ENCODE results near the gene KYAT1.

KYAT1 gene

DNA sequence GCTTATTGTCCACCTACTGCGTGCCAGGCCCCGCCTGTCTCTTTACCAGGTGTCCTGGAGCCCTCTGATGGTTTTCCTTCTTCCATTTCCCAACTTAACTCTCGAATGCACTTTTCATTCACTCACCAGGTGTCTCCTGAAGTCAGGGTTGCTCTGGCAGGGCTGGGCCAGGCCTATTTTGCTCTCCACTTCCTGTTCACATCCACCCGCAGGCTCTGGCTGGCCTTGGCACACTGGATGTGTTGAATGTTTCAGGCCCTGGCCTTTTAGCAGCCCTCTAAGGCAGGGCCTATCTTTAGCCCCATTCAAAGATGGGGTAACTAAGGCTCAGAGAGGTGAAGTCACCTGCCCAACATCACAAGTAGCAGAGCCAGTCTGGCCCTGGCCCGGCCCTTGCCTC is 16.6 kb upstream of the KYAT1 start:
- ChIA-PET POLR2A (no interaction called here), CTCF (interaction anchor here (1.4 kb wide), 1 partner anchor 29 kb away, joined by 5 read pairs; no protein-coding TSS in a partner anchor)
- TF ChIP-seq, protein P1, sequence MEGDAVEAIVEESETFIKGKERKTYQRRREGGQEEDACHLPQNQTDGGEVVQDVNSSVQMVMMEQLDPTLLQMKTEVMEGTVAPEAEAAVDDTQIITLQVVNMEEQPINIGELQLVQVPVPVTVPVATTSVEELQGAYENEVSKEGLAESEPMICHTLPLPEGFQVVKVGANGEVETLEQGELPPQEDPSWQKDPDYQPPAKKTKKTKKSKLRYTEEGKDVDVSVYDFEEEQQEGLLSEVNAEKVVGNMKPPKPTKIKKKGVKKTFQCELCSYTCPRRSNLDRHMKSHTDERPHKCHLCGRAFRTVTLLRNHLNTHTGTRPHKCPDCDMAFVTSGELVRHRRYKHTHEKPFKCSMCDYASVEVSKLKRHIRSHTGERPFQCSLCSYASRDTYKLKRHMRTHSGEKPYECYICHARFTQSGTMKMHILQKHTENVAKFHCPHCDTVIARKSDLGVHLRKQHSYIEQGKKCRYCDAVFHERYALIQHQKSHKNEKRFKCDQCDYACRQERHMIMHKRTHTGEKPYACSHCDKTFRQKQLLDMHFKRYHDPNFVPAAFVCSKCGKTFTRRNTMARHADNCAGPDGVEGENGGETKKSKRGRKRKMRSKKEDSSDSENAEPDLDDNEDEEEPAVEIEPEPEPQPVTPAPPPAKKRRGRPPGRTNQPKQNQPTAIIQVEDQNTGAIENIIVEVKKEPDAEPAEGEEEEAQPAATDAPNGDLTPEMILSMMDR (IDR thresholded peaks at IDR 0.05; ENCODE audit: control extremely low read depth, extremely low read depth, low read depth, missing control alignments), result no peak
- no peak for DNase-seq (ENCODE audit: extremely low spot score)

DNA sequence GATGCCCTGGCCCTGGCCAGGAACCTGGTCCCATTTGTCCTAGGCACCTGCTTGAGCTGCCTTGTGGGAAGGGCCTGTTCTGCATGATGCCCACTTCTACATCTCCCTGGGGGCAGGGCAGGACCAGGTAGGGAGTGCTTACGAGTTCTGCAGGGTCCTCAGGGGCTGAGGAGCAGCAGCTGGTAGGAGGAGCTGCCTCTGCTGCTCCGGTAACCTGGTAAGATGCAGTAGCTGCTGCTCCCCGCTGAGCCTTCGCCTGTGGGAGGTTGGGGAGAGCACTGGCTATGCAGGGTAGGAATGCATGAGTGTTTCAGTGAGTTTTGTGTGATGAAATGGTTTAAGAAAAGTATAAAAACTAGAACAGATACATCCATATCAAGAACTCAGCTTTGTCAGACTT is 13.8 kb upstream of the KYAT1 start:
- TF ChIP-seq, protein P1 (IDR thresholded peaks at IDR 0.05; ENCODE audit: control extremely low read depth, extremely low read depth, low read depth, missing control alignments), result no peak
- no peak for DNase-seq (ENCODE audit: extremely low spot score)
- CTCF ChIA-PET, result interaction anchor here (1.5 kb wide), 1 partner anchor 33 kb away, joined by 7 read pairs; no protein-coding TSS in a partner anchor
- POLR2A ChIA-PET, result no interaction called here

DNA sequence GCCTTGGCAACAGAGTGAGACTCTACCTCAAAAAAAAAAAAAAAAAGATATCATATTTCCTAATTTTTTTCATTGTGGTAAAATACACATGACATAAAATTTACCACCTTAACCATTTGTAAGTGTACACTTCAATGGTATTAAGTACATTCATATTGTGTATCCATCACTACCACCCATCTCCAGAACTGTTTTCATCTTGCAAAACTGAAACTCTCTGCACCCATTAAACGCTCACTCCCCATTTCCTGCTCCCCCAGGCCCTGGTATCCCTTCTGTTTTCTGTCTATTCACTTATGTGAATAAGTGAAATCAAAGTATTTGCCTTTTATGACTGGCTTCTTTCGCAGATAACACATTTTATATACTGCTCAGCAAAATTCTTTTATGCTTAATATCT is 13.0 kb upstream of the KYAT1 start:
- POLR2A ChIA-PET, result no interaction called here
- CTCF ChIA-PET, result interaction anchor here (1.5 kb wide), 1 partner anchor 34 kb away, joined by 7 read pairs; no protein-coding TSS in a partner anchor
- no peak for DNase-seq (ENCODE audit: extremely low spot score)
- TF ChIP-seq, protein P1 (IDR thresholded peaks at IDR 0.05; ENCODE audit: control extremely low read depth, extremely low read depth, low read depth, missing control alignments), result no peak

DNA sequence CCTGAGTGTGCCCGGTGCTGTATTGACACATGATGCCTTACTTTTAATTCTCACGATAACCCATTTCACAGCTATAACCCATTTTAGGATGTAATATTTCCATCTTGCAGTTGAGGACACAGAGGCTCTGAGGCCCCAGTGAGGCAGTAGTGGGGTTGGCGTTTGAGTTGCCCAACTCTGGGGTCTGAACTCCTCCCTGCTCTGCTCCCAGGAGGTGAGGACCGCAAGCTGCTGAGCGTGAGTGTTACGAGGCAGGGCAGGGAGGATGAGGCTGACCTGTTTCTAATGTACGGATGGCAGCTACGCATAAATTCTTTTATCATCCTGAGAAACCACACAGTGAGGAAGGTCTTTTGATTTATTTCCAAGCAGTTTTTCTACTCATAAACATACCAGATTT is 11.6 kb upstream of the KYAT1 start:
- POLR2A ChIA-PET, result no interaction called here
- TF ChIP-seq, protein P1 (IDR thresholded peaks at IDR 0.05; ENCODE audit: control extremely low read depth, extremely low read depth, low read depth, missing control alignments), result no peak
- CTCF ChIA-PET, result interaction anchor here (0.8 to 1.7 kb wide), 2 partner anchors 22 to 35 kb away, joined by 3 to 5 read pairs; no protein-coding TSS in a partner anchor
- DNase-seq (ENCODE audit: extremely low spot score), result no peak

DNA sequence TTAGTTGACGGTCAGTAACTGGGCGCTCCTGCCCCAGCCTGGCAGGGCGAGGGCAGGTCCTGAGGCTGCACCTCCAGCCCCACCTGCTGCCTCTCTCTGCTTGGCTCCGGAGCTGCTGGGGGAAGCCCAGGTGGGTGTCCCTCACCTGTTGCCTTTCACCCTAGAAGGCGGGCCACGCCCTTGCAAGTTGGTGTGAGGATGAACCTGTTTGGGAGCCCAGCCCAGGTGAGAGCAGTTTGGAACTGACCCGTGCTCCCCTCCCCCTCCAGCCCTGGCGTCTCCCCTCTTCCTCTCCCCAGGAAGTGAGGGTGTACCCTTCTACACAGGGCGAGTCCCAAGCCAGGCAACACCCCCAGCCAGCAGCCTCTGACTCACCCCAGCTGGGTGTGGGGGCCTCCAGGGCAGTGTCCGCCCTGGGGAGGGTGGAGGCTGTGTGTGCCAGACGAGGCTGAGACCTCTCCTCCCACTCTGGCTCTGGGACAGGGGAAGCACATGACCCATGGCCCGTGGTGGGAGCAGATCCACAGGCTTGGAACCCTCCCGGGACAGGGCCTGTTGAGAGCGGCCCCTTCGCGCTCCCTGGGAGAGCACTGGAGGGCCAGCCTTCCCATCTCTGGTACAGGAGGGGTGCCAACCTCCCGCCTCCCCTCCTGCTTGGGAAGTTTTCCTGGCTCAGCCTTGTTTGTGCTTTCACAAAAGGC is 10.6 kb upstream of the KYAT1 start:
- CTCF ChIA-PET, result interaction anchor here (1.7 kb wide), 1 partner anchor 36 kb away, joined by 5 read pairs; no protein-coding TSS in a partner anchor
- DNase-seq (ENCODE audit: extremely low spot score), result no peak
- TF ChIP-seq, protein P1 (IDR thresholded peaks at IDR 0.05; ENCODE audit: control extremely low read depth, extremely low read depth, low read depth, missing control alignments), result no peak
- POLR2A ChIA-PET, result no interaction called here

GRCh38 chr9:128891321-128892220 is 9.8 kb upstream of the KYAT1 start:
- POLR2A ChIA-PET, result no interaction called here
- CTCF ChIA-PET, result interaction anchor here (1.7 kb wide), 1 partner anchor 9 kb away, joined by 5 read pairs; no protein-coding TSS in a partner anchor
- TF ChIP-seq, protein P1 (IDR thresholded peaks at IDR 0.05; ENCODE audit: control extremely low read depth, extremely low read depth, low read depth, missing control alignments), result no peak
- DNase-seq (ENCODE audit: extremely low spot score), result no peak
